HG03378 (cell line): Measurements from ENCODE around the gene CMPK1.

Experiments
- ATAC-seq: cut with Tn5 transposase; IDR thresholded peaks from one replicate; pipeline ENCODE4 v1.9.1; 2021; ENCODE audit warnings: mild to moderate bottlenecking, moderate library complexity; ENCODE audit not compliant: unreplicated experiment

The CMPK1 gene

GRCh38 chr1:47393141-47393540 lies 59.6 kb downstream of the CMPK1 start:
- ATAC-seq = no peak

- ATAC-seq = no peak
Observed at GRCh38 chr1:47395433-47395832, 61.8 kb downstream of the CMPK1 start.

GRCh38 chr1:47396671-47397196 lies 63.1 kb downstream of the CMPK1 start:
- ATAC-seq = no peak

DNA sequence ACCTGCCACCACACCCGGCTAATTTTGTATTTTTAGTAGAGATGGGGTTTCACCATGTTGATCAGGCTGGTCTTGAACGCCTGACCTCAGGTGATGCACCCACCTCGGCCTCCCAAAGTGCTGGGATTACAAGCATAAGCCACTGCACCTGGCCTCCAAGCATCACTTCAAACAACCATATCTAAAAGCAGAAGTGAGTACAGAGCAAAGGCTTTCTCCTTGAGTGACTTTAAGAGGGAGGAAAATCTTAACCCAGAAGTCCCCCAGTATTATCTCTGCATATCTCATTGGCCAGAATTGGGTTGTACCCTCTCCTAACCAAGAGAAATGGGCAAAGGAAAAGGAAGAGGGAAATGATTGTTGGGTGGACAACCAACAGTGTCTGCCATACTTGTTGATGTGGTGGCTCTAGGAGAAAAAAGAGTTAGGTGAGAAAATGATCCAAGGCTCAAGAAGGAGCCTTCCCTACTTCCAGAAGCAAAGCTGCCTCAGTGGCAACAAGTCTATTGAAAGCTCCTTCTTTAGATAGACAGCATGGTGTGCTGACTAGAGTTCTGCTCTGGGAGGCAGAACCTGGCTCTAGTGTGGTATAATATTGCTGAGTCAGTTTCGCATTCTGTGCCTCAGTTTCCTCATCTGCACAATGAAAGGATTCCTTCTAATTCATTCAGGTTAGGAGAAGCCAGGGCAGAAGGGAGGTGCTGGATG lies 65.7 kb downstream of the CMPK1 start:
- ATAC-seq = no peak

DNA sequence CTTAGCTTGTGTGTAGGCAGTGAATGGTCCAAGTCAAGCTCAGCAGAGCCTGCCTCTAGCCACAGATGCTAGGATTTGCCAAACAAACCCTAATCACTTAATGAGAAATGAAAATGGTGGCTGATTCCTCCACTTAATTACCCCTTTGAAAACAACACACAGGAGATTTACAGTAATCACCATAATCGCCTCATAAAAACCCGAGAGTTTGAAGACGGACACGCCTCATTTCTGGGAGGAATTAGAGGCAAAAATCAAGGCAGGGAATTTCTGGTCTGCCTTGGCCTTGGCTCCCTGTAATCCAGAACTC lies 66.2 kb downstream of the CMPK1 start:
- no peak for ATAC-seq

DNA sequence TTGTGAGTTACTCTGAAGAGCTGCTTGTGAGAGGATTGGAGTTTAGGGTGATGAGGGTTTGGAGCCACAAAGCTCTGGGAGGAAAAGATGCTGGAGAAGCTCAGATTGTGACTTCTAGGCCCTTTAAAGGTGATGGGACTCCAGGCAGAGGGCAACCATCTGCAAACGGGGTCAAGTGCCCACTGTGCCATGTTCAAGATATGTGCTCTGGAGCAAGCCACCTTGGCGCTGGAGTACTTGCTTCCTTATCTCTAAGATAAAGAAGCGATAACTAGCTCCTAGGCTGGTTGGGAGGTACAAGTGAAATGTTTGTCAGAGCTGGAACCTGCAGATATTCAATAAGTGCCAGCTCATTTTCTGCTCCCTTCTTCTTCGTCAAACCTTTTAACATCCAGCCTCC lies 68.2 kb downstream of the CMPK1 start:
- no peak for ATAC-seq

- ATAC-seq = no peak
Observed at GRCh38 chr1:47402591-47402990, 69.0 kb downstream of the CMPK1 start.

- no peak for ATAC-seq
Observed at GRCh38 chr1:47403321-47403910, 69.8 kb downstream of the CMPK1 start.

- no peak for ATAC-seq
Observed at GRCh38 chr1:47405697-47406096, 72.1 kb downstream of the CMPK1 start.

GRCh38 chr1:47406966-47407365 lies 73.4 kb downstream of the CMPK1 start:
- ATAC-seq = no peak

DNA sequence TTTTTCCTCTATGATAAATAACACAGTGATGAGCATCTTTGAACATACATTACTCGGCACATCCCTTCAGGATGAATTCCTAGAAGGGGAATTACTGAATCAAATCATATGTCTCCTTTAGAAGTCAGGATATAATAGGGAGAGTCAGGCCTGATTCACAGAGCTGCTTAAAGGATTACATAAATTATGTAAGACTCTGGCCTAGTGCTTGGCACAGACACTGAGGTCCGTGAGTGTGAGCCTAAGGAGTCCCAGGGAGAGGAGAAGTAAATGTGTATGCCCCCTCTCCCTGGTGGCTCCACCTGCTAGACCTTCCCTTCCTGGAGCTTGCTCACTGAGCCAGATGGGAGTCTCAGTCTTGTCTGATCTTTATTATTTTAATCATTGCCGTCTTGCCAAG lies 73.9 kb downstream of the CMPK1 start:
- no peak for ATAC-seq

DNA sequence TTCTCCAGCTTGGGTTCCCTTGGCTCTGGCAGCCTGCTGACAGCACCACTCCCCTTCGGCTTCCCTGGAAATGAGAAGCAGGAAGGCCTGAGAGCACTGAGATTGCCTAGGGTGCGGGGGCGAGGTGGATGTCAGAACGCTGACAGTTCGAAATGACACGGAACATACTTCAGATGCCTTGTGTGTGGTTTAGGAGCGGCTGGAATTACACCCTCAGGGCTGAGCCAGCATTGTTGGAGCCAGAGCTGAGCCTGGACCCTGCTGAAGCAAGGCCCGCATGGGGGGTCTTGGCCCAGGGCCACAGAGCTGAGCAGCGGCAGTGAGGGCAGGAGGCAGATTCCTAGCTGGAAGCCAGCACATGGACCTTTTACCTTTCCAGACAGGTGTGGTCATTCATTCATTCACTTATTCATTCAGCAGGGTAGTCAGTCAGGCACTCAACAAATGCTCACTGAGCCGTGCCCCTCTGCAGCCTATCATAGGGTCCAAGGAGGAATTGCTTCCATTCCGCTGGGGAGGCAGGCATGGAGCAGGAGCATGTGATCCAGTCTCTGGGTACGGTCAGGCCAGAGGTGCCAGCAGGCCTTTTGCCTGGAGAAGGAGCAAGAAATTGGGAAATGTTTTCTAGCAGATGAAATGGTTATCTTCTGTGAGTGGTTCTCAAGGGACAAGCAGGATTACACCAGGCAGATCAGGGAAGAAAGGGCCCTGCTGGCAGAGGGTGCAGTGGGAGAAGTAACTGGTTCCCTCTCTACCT lies 75.9 kb downstream of the CMPK1 start:
- ATAC-seq = no peak

GRCh38 chr1:47410068-47410455 lies 76.5 kb downstream of the CMPK1 start:
- ATAC-seq = no peak

DNA sequence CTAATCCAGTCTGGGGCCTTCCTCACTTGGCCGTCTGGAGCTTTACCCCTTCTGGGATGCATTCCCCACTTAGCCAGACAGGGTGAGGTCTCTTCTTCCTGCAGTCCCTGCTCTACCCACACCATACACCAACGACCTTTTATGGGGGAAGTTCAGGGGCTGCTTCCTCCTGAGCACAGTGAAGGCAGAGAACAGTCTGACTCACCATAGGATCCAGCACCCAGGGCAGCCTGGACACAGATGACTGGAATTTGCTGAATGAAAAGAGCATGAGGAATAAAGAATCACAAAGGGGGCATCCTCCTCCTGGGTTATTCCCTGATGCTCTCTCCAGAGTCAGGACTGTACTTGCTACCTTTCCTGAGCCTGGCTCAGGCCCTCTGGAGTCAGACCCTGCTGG lies 77.8 kb downstream of the CMPK1 start:
- no peak for ATAC-seq

DNA sequence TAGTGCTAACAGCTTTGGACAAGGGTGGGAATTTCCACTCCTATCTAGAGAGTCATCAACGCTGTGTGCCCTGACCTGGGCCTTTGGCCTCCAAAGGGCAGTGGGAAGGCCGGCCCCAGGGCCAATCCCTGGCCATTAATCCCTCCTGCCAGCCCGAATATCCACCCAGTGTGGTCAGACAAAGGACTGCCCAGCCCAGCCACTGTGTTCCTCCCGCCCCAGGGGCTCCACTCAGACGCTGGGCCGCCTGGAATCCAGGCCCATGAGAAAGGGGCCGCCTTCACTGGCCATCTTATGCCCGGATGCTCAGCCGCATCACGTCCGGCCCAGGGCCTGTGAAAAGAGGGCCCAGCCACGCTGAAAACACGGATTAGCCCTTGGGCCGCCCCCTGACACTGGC lies 78.8 kb downstream of the CMPK1 start:
- no peak for ATAC-seq

DNA sequence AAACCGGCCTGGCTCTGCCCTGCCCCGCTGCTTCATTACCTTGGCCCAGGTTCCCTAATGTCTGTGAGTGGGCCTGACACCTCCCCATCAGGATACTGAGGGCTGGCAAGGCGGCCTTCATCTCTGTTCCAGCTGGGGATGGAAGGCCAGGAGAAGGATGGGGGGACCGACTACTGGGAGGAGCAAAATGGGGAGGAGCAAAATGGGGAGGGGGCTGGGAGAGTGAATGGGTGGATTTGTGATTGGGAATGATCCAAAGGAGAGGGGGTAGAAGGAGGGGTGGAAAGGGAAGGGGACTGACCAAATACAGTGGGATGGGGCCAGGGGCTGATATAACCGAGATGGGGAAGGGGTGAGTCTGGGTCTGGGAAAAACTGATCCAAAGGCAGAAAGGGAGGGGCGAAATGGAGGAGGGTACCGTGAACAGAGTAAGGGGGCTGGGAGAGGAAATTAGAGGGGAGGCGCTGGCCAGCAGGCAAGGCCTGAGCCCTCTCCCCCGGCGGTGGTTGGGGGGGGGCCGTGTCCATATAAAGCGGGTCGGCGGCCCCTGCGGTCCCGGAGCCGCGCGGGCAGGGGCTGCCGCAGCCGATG lies 82.2 kb downstream of the CMPK1 start, which contains the start of gene FOXE3:
TSS of gene FOXE3 (plus strand) at position 558 of the 591 bp plus-strand sequence. CDS start at position 589, 31 bp downstream.
- no peak for ATAC-seq

GRCh38 chr1:47416319-47417169 lies 83.0 kb downstream of the CMPK1 start:
- ATAC-seq = no peak

- ATAC-seq = no peak
Observed at GRCh38 chr1:47417170-47418044, 83.8 kb downstream of the CMPK1 start.

GRCh38 chr1:47418122-47418521 lies 84.5 kb downstream of the CMPK1 start:
- ATAC-seq = no peak
